HEK293 (cell line): ENCODE measurements around the gene DLG2.

Source experiments
- BCL11B ChIP-seq: fragments of 450-650 bp; formaldehyde crosslinking; IDR thresholded peaks from 2 replicates; pipeline ENCODE4 v1.5.1; 2016; ENCODE audit warnings: low read depth, missing biosample characterization, missing genetic modification characterization
- EGR2 ChIP-seq: fragments of 450-650 bp; formaldehyde crosslinking; IDR thresholded peaks from 2 replicates; pipeline ENCODE4 v1.5.1; 2016; ENCODE audit warnings: low read depth, missing biosample characterization, missing genetic modification characterization
- GLI4 ChIP-seq: fragments of 450-650 bp; formaldehyde crosslinking; IDR thresholded peaks from 2 replicates; pipeline ENCODE4 v1.5.1; 2016; ENCODE audit warnings: missing biosample characterization, missing genetic modification characterization
- HOXC10 ChIP-seq: sonication (generic); formaldehyde crosslinking; IDR thresholded peaks from 2 replicates; pipeline ENCODE4 v1.8.1; 2023; ENCODE audit warnings: mild to moderate bottlenecking, missing genetic modification reagents
- KLF10 ChIP-seq: fragments of 450-650 bp; IDR thresholded peaks from 2 replicates; pipeline ENCODE4 v1.5.1; 2018; ENCODE audit warnings: missing biosample characterization, mild to moderate bottlenecking, missing genetic modification characterization
- REPIN1 ChIP-seq: fragments of 450-650 bp; formaldehyde crosslinking; IDR thresholded peaks from 2 replicates; pipeline ENCODE4 v1.5.1; 2017; ENCODE audit warnings: missing biosample characterization, missing genetic modification characterization, low read depth
- YY1 ChIP-seq: fragments of 450-650 bp; formaldehyde crosslinking; IDR thresholded peaks from 2 replicates; pipeline ENCODE4 v1.5.1; 2018; ENCODE audit warnings: missing biosample characterization, missing genetic modification characterization
- ZBTB17 ChIP-seq: fragments of 450-650 bp; formaldehyde crosslinking; IDR thresholded peaks from 2 replicates; pipeline ENCODE4 v1.5.1; 2016; ENCODE audit warnings: missing biosample characterization, missing genetic modification characterization
- ZBTB8A ChIP-seq: fragments of 450-650 bp; formaldehyde crosslinking; IDR thresholded peaks from 2 replicates; pipeline ENCODE4 v1.5.1; 2016; ENCODE audit warnings: missing biosample characterization, missing genetic modification characterization
- ZEB2 ChIP-seq: fragments of 450-650 bp; formaldehyde crosslinking; IDR thresholded peaks from 2 replicates; pipeline ENCODE4 v1.5.1; 2016; ENCODE audit warnings: missing biosample characterization, missing genetic modification characterization
- ZNF121 ChIP-seq: fragments of 450-650 bp; formaldehyde crosslinking; IDR thresholded peaks from 2 replicates; pipeline ENCODE4 v1.5.1; 2016; ENCODE audit warnings: missing biosample characterization, missing genetic modification characterization
- ZNF335 ChIP-seq: fragments of 450-650 bp; formaldehyde crosslinking; conservative IDR thresholded peaks from 2 replicates; pipeline ENCODE4 v1.5.1; 2016; ENCODE audit warnings: missing biosample characterization, missing genetic modification characterization
- ZNF350 ChIP-seq: fragments of 450-650 bp; formaldehyde crosslinking; IDR thresholded peaks from 2 replicates; pipeline ENCODE4 v1.5.0; 2017; ENCODE audit warnings: missing biosample characterization, mild to moderate bottlenecking, missing genetic modification characterization
- ZNF354C ChIP-seq: fragments of 450-650 bp; formaldehyde crosslinking; IDR thresholded peaks from 2 replicates; pipeline ENCODE4 v1.5.1; 2016; ENCODE audit warnings: missing biosample characterization, missing genetic modification characterization, low read depth, borderline replicate concordance
- ZNF404 ChIP-seq: fragments of 450-650 bp; formaldehyde crosslinking; IDR thresholded peaks from 2 replicates; pipeline ENCODE4 v1.5.1; 2017; ENCODE audit warnings: missing biosample characterization, missing genetic modification characterization
- ZNF433 ChIP-seq: fragments of 450-650 bp; formaldehyde crosslinking; IDR thresholded peaks from 2 replicates; pipeline ENCODE4 v1.5.1; 2016; ENCODE audit warnings: missing biosample characterization, missing genetic modification characterization, low read depth
- ZNF473 ChIP-seq: fragments of 450-650 bp; formaldehyde crosslinking; IDR thresholded peaks from 2 replicates; pipeline ENCODE4 v1.5.1; 2017; ENCODE audit warnings: missing biosample characterization, missing genetic modification characterization
- ZNF529 ChIP-seq: fragments of 450-650 bp; formaldehyde crosslinking; IDR thresholded peaks from 2 replicates; pipeline ENCODE4 v1.5.1; 2017; ENCODE audit warnings: missing genetic modification characterization, missing biosample characterization; ENCODE audit not compliant: insufficient replicate concordance
- ZNF600 ChIP-seq: fragments of 450-650 bp; formaldehyde crosslinking; IDR thresholded peaks from 2 replicates; pipeline ENCODE4 v1.5.1; 2016; ENCODE audit warnings: missing biosample characterization, missing genetic modification characterization
- ZNF658 ChIP-seq: fragments of 450-650 bp; formaldehyde crosslinking; IDR thresholded peaks from 2 replicates; pipeline ENCODE4; 2016; ENCODE audit warnings: missing biosample characterization, missing genetic modification characterization
- ZNF670 ChIP-seq: fragments of 450-650 bp; formaldehyde crosslinking; IDR thresholded peaks from 2 replicates; pipeline ENCODE4 v1.5.1; 2016; ENCODE audit warnings: missing biosample characterization, missing genetic modification characterization, low read depth
- ZNF768 ChIP-seq: fragments of 450-650 bp; formaldehyde crosslinking; IDR thresholded peaks from 2 replicates; pipeline ENCODE4 v1.5.1; 2018; ENCODE audit warnings: missing biosample characterization, mild to moderate bottlenecking, missing genetic modification characterization
- ZNF830 ChIP-seq: fragments of 450-650 bp; IDR thresholded peaks from 2 replicates; pipeline ENCODE4 v1.5.0; 2018; ENCODE audit warnings: missing biosample characterization, missing genetic modification characterization, low read depth, mild to moderate bottlenecking, moderate library complexity
- TF ChIP-seq, protein P1 (sequence below): fragments of 450-650 bp; formaldehyde crosslinking; IDR thresholded peaks from 2 replicates; pipeline ENCODE4 v1.5.1; 2016; ENCODE audit warnings: missing biosample characterization, missing genetic modification characterization
- TF ChIP-seq, protein P2 (sequence below): fragments of 450-650 bp; formaldehyde crosslinking; IDR thresholded peaks from 2 replicates; pipeline ENCODE4 v1.5.1; 2016; ENCODE audit warnings: missing biosample characterization, missing genetic modification characterization
- TF ChIP-seq, protein P3 (sequence below): fragments of 450-650 bp; formaldehyde crosslinking; IDR thresholded peaks from 2 replicates; pipeline ENCODE4 v1.5.1; 2016; ENCODE audit warnings: missing biosample characterization, missing genetic modification characterization, low read depth
- TF ChIP-seq, protein P4 (sequence below): fragments of 450-650 bp; formaldehyde crosslinking; IDR thresholded peaks from 2 replicates; pipeline ENCODE4 v1.5.1; 2016; ENCODE audit warnings: missing biosample characterization, missing genetic modification characterization
- TF ChIP-seq, protein P5 (sequence below): fragments of 450-650 bp; formaldehyde crosslinking; IDR thresholded peaks from 2 replicates; pipeline ENCODE4 v1.5.1; 2016; ENCODE audit warnings: missing biosample characterization, missing genetic modification characterization

The DLG2 gene

DNA sequence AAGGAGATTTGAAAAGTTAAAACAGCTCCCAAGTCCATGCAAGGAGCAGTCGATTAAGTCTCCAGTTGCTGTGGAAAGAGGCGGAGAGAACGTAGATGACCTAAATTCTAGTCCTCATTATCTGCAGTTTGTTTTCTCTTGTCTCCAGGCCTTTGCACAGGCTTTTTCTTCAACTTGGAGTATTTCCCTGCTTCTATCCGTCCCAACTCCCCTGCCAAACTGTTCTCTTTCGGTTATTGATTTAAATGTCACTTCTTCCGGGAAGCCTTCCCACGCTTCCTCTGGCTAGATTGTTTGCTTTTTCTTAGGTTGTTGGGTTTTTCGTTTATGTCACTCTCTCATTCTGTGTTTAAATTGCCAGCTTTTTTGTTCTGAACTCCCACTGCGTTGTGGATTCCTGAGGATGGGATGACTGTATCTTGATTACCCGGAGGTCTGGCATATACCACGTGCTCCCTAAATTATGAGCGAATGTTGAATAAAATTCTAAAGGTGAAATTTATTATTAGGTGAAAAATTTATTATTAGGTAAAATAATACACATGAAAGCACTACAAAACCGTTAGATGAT lies 1.7 kb upstream of the DLG2 start (continued):
- no peak for TF ChIP-seq ZNF354C (tag by site-specific recombination)
- TF ChIP-seq REPIN1 (tag by site-specific recombination) = 0 out of 2 replicates have a peak, but pooled peaks have one; percentile 56
- TF ChIP-seq ZNF830 = no peak
- no peak for TF ChIP-seq ZNF350 (tag by site-specific recombination)
- TF ChIP-seq ZNF529 = no peak
- TF ChIP-seq, protein P1, sequence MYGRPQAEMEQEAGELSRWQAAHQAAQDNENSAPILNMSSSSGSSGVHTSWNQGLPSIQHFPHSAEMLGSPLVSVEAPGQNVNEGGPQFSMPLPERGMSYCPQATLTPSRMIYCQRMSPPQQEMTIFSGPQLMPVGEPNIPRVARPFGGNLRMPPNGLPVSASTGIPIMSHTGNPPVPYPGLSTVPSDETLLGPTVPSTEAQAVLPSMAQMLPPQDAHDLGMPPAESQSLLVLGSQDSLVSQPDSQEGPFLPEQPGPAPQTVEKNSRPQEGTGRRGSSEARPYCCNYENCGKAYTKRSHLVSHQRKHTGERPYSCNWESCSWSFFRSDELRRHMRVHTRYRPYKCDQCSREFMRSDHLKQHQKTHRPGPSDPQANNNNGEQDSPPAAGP (tag by site-specific recombination) = no peak
- no peak for TF ChIP-seq ZNF121 (tag by site-specific recombination)
- 0 out of 2 replicates have a peak, but pooled peaks have one; percentile 36 for TF ChIP-seq ZNF600 (tag by site-specific recombination)
- TF ChIP-seq, protein P2, sequence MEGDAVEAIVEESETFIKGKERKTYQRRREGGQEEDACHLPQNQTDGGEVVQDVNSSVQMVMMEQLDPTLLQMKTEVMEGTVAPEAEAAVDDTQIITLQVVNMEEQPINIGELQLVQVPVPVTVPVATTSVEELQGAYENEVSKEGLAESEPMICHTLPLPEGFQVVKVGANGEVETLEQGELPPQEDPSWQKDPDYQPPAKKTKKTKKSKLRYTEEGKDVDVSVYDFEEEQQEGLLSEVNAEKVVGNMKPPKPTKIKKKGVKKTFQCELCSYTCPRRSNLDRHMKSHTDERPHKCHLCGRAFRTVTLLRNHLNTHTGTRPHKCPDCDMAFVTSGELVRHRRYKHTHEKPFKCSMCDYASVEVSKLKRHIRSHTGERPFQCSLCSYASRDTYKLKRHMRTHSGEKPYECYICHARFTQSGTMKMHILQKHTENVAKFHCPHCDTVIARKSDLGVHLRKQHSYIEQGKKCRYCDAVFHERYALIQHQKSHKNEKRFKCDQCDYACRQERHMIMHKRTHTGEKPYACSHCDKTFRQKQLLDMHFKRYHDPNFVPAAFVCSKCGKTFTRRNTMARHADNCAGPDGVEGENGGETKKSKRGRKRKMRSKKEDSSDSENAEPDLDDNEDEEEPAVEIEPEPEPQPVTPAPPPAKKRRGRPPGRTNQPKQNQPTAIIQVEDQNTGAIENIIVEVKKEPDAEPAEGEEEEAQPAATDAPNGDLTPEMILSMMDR (tag by site-specific recombination) = no peak
- TF ChIP-seq ZNF670 (tag by site-specific recombination) = no peak
- no peak for TF ChIP-seq ZNF404 (tag by site-specific recombination)
- TF ChIP-seq ZEB2 (tag by site-specific recombination) = 0 out of 2 replicates have a peak, but pooled peaks have one; percentile 3
- peak; percentile 49; the same call in 1 of the 2 replicates for TF ChIP-seq ZNF335
- TF ChIP-seq, protein P3, sequence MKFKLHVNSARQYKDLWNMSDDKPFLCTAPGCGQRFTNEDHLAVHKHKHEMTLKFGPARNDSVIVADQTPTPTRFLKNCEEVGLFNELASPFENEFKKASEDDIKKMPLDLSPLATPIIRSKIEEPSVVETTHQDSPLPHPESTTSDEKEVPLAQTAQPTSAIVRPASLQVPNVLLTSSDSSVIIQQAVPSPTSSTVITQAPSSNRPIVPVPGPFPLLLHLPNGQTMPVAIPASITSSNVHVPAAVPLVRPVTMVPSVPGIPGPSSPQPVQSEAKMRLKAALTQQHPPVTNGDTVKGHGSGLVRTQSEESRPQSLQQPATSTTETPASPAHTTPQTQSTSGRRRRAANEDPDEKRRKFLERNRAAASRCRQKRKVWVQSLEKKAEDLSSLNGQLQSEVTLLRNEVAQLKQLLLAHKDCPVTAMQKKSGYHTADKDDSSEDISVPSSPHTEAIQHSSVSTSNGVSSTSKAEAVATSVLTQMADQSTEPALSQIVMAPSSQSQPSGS = no peak
- no peak for TF ChIP-seq ZNF768 (tag by site-specific recombination)
- TF ChIP-seq GLI4 (tag by site-specific recombination) = no peak
- TF ChIP-seq, protein P4, sequence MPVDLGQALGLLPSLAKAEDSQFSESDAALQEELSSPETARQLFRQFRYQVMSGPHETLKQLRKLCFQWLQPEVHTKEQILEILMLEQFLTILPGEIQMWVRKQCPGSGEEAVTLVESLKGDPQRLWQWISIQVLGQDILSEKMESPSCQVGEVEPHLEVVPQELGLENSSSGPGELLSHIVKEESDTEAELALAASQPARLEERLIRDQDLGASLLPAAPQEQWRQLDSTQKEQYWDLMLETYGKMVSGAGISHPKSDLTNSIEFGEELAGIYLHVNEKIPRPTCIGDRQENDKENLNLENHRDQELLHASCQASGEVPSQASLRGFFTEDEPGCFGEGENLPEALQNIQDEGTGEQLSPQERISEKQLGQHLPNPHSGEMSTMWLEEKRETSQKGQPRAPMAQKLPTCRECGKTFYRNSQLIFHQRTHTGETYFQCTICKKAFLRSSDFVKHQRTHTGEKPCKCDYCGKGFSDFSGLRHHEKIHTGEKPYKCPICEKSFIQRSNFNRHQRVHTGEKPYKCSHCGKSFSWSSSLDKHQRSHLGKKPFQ (tag by site-specific recombination) = no peak
- TF ChIP-seq, protein P5, sequence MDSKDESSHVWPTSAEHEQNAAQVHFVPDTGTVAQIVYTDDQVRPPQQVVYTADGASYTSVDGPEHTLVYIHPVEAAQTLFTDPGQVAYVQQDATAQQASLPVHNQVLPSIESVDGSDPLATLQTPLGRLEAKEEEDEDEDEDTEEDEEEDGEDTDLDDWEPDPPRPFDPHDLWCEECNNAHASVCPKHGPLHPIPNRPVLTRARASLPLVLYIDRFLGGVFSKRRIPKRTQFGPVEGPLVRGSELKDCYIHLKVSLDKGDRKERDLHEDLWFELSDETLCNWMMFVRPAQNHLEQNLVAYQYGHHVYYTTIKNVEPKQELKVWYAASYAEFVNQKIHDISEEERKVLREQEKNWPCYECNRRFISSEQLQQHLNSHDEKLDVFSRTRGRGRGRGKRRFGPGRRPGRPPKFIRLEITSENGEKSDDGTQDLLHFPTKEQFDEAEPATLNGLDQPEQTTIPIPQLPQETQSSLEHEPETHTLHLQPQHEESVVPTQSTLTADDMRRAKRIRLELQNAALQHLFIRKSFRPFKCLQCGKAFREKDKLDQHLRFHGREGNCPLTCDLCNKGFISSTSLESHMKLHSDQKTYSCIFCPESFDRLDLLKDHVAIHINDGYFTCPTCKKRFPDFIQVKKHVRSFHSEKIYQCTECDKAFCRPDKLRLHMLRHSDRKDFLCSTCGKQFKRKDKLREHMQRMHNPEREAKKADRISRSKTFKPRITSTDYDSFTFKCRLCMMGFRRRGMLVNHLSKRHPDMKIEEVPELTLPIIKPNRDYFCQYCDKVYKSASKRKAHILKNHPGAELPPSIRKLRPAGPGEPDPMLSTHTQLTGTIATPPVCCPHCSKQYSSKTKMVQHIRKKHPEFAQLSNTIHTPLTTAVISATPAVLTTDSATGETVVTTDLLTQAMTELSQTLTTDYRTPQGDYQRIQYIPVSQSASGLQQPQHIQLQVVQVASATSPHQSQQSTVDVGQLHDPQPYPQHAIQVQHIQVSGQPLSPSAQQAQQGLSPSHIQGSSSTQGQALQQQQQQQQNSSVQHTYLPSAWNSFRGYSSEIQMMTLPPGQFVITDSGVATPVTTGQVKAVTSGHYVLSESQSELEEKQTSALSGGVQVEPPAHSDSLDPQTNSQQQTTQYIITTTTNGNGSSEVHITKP (tag by site-specific recombination) = 0 out of 2 replicates have a peak, but pooled peaks have one; percentile 21
- TF ChIP-seq ZNF658 (tag by site-specific recombination) = no peak
- TF ChIP-seq ZBTB17 = peak; percentile 83
- 0 out of 2 replicates have a peak, but pooled peaks have one; percentile 9 for TF ChIP-seq YY1 (tag by site-specific recombination)
- TF ChIP-seq ZNF473 (tag by site-specific recombination) = no peak
- TF ChIP-seq ZNF433 (tag by site-specific recombination) = no peak
- no peak for TF ChIP-seq KLF10 (tag by site-specific recombination)
- no peak for TF ChIP-seq HOXC10 (CRISPR knock-in tag)
- TF ChIP-seq BCL11B (tag by site-specific recombination) = no peak
- no peak for TF ChIP-seq EGR2 (tag by site-specific recombination)
- TF ChIP-seq ZBTB8A (tag by site-specific recombination) = no peak
